ENCODE results near the gene TSNAXIP1. TPM values are rescaled to one million over a fixed set of nuclear protein-coding genes. Genes with fewer than 3 reads are reported as not detected.

TSNAXIP1 gene
- total and polyA plus RNA-seq, 9 of the 15 experiments (the other 6 are each of a cell fraction or from before 2014, with no cell fraction given): 0.03 to 0.24 (median 0.11) TPM; not detected in 4

DNA sequence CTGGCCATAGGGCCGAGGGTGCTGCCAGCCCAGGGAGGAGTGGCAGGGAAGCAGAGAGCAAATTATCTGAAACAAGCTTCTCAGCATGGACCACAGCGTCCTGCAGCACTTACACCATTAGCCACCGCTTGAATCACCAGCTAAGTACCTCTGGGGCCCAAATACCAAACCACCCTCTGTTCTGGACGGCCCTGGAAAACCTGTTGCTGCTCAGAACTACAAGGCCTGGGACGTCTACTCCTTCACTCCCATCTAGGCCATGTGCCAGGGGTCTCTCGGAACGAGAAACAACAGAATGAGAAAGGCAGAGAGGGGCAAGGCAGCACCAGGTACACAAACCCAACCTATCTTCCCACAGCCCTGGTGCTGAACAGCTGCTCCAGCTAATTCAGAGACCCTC lies 47.7 kb upstream of the TSNAXIP1 start:
- CTCF ChIA-PET (ENCODE audit: low intra/inter-chr PET ratio): no interaction called here

More for the DNA sequence above, 47.7 kb upstream of the TSNAXIP1 start:
- FAIRE-seq (no peak), DNase-seq (ENCODE audit: extremely low read depth in 1 of 4, low spot score in 3 of 4) (no peak), ATAC-seq (no peak)
- no peaks in the 10 kb centered on the region for H3K9me3 ChIP-seq (replicated peaks; ENCODE audit: control insufficient read depth, insufficient read depth, low read depth, low read length)
- H3K4me1 ChIP-seq (replicated peaks in 1 of 2; ENCODE audit: control insufficient read depth in 2 of 2, insufficient read depth in 2 of 2, low read length in 2 of 2): peaks cover 3 to 8% of the 10 kb centered on the region in 2 experiments; a peak in 4 of 5 replicates
- H3K36me3 ChIP-seq (ENCODE audit: control insufficient read depth, insufficient read depth, low read length): peaks cover 9% of the 10 kb centered on the region; the same call in 1 of the 3 replicates
- peak overlapping the region in 1 of 2 experiments; percentile 49; a peak in 1 of 4 replicates for H3K9ac ChIP-seq (ENCODE audit: insufficient read depth in 1 of 2, low read depth in 2 of 2, low read length in 2 of 2)
- WGBS (ENCODE audit: insufficient coverage, low coverage, missing lambda C conversion rate): 70% methylated on average over 6 of the region's 7 CpGs
- no peak overlapping the region for H2AFZ ChIP-seq (ENCODE audit: low read depth, low read length)
- no peak overlapping the region for H3K27ac ChIP-seq (ENCODE audit: extremely low read depth, low read depth, low read length)
- POLR2A ChIA-PET: interaction anchor here (0.6 to 1.3 kb wide), 3 partner anchors 9 to 47 kb away, joined by 4 read pairs; partner anchors contain the start of genes RANBP10 and TSNAXIP1
- TF ChIP-seq TARDBP (IDR thresholded peaks at IDR 0.05): no peak
- TF ChIP-seq, protein P1, sequence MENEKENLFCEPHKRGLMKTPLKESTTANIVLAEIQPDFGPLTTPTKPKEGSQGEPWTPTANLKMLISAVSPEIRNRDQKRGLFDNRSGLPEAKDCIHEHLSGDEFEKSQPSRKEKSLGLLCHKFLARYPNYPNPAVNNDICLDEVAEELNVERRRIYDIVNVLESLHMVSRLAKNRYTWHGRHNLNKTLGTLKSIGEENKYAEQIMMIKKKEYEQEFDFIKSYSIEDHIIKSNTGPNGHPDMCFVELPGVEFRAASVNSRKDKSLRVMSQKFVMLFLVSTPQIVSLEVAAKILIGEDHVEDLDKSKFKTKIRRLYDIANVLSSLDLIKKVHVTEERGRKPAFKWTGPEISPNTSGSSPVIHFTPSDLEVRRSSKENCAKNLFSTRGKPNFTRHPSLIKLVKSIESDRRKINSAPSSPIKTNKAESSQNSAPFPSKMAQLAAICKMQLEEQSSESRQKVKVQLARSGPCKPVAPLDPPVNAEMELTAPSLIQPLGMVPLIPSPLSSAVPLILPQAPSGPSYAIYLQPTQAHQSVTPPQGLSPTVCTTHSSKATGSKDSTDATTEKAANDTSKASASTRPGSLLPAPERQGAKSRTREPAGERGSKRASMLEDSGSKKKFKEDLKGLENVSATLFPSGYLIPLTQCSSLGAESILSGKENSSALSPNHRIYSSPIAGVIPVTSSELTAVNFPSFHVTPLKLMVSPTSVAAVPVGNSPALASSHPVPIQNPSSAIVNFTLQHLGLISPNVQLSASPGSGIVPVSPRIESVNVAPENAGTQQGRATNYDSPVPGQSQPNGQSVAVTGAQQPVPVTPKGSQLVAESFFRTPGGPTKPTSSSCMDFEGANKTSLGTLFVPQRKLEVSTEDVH (IDR thresholded peaks at IDR 0.05; ENCODE audit: low read depth, partially characterized antibody): no peak
- TF ChIP-seq NR2C2 (CRISPR knock-in tag; IDR thresholded peaks at IDR 0.05): no peak
- TF ChIP-seq NR2C2 (tag; IDR thresholded peaks at IDR 0.05): no peak
- no peak for TF ChIP-seq DDX20 (tag; IDR thresholded peaks at IDR 0.05; ENCODE audit: low read depth)
- no peak for TF ChIP-seq ZNF436 (CRISPR knock-in tag; IDR thresholded peaks at IDR 0.05)
- TF ChIP-seq FUS (optimal IDR thresholded peaks at IDR 0.05; ENCODE audit: low read depth, low read length): no peak
- no peak for TF ChIP-seq WHSC1 (IDR thresholded peaks at IDR 0.05; ENCODE audit: low read length)
- TF ChIP-seq RHOXF2B (CRISPR knock-in tag; conservative IDR thresholded peaks at IDR 0.05): no peak
- no peak for TF ChIP-seq ZNF140 (CRISPR knock-in tag; IDR thresholded peaks at IDR 0.05)
- TF ChIP-seq TAF7 (tag; IDR thresholded peaks at IDR 0.05): no peak
- TF ChIP-seq GTF3C2 (IDR thresholded peaks at IDR 0.05; ENCODE audit: borderline replicate concordance, extremely low read depth, insufficient read length): no peak
- no peak for TF ChIP-seq PREB (CRISPR knock-in tag; IDR thresholded peaks at IDR 0.05)
- in situ Hi-C loops (cut with MboI) (no loop called here), intact Hi-C loops (cut with micrococcal nuclease) (no loop called here)
- H4K20me1 ChIP-seq (replicated peaks; ENCODE audit: control insufficient read depth, insufficient read depth, low read length): 0 out of 2 replicates have a peak, but pooled peaks cover 4% of the 10 kb centered on the region
- no peaks in the 10 kb centered on the region for H3K79me2 ChIP-seq (ENCODE audit: control insufficient read depth, insufficient read depth, low read length)
- H3K4me3 ChIP-seq: no peak overlapping the region
- BruUV-seq (replicated peaks): no TSS peak
- H3K9me1 ChIP-seq (ENCODE audit: control insufficient read depth, insufficient read depth, low read length): peaks cover 5% of the 10 kb centered on the region
- H3K27me3 ChIP-seq (ENCODE audit: control insufficient read depth in 2 of 2, insufficient read depth in 2 of 2, low read length in 2 of 2): no peaks in the 10 kb centered on the region
- H3K4me2 ChIP-seq (ENCODE audit: insufficient read depth, low read length): no peak overlapping the region

Measured in K562 (cell line).